SK-N-MC (cell line): ENCODE measurements around the gene CLGN.

Experiments used
- EZH2 ChIP-seq: fragments of 200-600 bp; sonication (generic); IDR thresholded peaks from one replicate; pipeline ENCODE4 v1.6.1; 2017; ENCODE audit warnings: antibody characterized with exemption
- FOXP2 ChIP-seq: optimal IDR thresholded peaks from 2 replicates; pipeline ENCODE3; 2011; ENCODE audit warnings: mild to moderate bottlenecking, moderate library complexity; ENCODE audit not compliant: insufficient read depth; ENCODE audit errors: extremely low read length, control extremely low read depth
- POLR2AphosphoS5 ChIP-seq: IDR thresholded peaks from 2 replicates; pipeline ENCODE4 v1.6.1; 2012; ENCODE audit warnings: mild to moderate bottlenecking, low read depth, low read length, borderline replicate concordance

DNA sequence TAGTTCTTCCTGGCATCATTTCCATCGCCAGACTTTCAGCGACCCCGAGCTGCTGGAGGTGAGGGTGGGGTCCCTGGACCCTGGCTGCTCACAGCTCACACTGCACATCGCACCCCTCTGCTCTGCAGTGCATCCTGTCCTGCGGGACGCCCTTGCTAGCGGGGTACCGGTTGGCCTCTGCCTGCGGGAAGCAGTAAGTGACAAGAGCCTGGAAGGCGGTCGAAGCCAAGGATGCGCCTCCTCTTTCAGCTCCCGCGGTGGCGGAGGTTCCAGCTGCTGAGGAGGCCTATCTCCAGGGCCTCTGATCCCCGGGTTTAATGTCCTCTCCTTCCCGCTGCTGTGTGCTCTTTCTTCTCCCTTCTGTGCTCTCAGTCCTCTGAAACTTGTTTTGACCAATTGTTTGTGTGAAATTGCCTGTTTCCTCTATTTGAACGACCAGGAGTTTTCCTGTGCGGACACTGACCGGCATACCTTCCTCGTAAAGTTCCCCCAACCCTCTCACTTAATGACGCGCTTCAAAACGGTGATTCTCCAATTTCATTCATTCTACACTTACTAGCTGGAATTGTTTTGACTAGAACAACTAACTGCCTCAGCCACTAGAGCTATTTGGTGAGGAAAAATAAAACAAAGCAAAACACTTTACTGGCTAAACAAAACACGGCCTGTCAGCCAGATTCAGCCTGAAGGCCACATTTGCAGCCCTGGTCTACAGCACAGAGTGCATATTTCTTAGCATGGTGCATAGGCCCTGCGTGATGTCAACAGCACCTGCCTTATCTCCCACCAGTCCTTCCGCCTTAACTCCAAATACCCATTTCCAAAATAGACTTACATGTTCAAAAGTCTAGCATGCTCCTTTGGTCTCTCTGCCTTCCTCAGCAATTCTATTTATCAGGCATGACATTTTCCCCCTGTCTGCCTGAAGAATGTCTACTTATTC, 42.6 kb upstream of the CLGN start:
- TF ChIP-seq POLR2AphosphoS5, result no peak
- TF ChIP-seq EZH2, result no peak
- no peak for TF ChIP-seq FOXP2
